Heart left ventricle (tissue), 13 donors: Measurements from ENCODE around the gene CCDC33.

Experiments used
- POLR2A ChIP-seq, 2 donors: fragments of 450-650 bp; IDR thresholded peaks; one replicate each; pipeline ENCODE4 v1.6.1; 2017; ENCODE audit warnings: antibody characterized with exemption in 2 of 2, mild to moderate bottlenecking in 2 of 2, moderate library complexity in 2 of 2
- TF ChIP-seq, protein P1 (sequence below), 12 donors: fragments of 200-600 bp; sonication (generic) in 4 of 12; IDR thresholded peaks; one replicate each; pipeline versions ENCODE4 v1.5.0 to v1.8.0; 2018 to 2022; ENCODE audit warnings: antibody characterized with exemption in 12 of 12, mild to moderate bottlenecking in 5 of 12
- donor health status: ischemic (EF 13 %, LVEDD 7.1; RV severe dilation, severe dysfunction).
- donor health status: DM: no; HTN: yes; CAD: no.
- donor health status: DM: no; HTN: no; CAD: no.
- donor health status: ischemic (EF 25% LVEDD 6.9; RV normal size, moderate dysfunction).
- donor health status: ischemic (EF 25% LVEDD 5.7; RV mildly dilated, moderate dysfunction).
- donor health status: ischemic (EF 35%, LVEDD 5.7; RV mildly dilated, moderate dysfunction).
- donor health status: nonischemic (EF 11% LVEDD 7.7; RV severe dilation, severe dysfunction).
- donor health status: DM: yes; HTN: yes; CAD: no.
- donor health status: PGD.
- donor health status: ischemic (EF 29% LVEDD 5.4; RV normal size, mild dysfunction).
- donor health status: nonischemic (EF 23%, LVEDD 6.1; RV moderate dilation, normal function).

GRCh38 chr15:74316141-74316540 lies 80.0 kb downstream of the CCDC33 start:
- TF ChIP-seq, protein P1, sequence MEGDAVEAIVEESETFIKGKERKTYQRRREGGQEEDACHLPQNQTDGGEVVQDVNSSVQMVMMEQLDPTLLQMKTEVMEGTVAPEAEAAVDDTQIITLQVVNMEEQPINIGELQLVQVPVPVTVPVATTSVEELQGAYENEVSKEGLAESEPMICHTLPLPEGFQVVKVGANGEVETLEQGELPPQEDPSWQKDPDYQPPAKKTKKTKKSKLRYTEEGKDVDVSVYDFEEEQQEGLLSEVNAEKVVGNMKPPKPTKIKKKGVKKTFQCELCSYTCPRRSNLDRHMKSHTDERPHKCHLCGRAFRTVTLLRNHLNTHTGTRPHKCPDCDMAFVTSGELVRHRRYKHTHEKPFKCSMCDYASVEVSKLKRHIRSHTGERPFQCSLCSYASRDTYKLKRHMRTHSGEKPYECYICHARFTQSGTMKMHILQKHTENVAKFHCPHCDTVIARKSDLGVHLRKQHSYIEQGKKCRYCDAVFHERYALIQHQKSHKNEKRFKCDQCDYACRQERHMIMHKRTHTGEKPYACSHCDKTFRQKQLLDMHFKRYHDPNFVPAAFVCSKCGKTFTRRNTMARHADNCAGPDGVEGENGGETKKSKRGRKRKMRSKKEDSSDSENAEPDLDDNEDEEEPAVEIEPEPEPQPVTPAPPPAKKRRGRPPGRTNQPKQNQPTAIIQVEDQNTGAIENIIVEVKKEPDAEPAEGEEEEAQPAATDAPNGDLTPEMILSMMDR (IDR thresholded peaks at IDR 0.05) = no peak
- no peak for TF ChIP-seq POLR2A (IDR thresholded peaks at IDR 0.05)
